A549 (cell line): ENCODE measurements around the gene IL5RA. TPM values are rescaled to one million over a fixed set of nuclear protein-coding genes. Genes with fewer than 3 reads are reported as not detected.

ENCODE experiments used
- ATAC-seq, 2 experiments: fragments of 200-7000 bp in 1 of 2; fragments of >200 bp in 1 of 2; cut with Nextera tagmentation in 1 of 2; cut with Tn5 transposase in 1 of 2; 3 replicates each; pipeline versions ENCODE4 v1.8.0 to v1.9.1; 2018 to 2020; ENCODE audit warnings: mild to moderate bottlenecking in 1 of 2, moderate library complexity in 1 of 2
- CTCF ChIA-PET: fragments of 300-600 bp; sonication (Branson Sonifier 250); formaldehyde crosslinking; extraction: SDS; loops from one replicate; lab custom pipeline; 2021; ENCODE audit warnings: antibody characterized with exemption, inconsistent platforms; lab: Yijun Ruan, JAX
- POLR2A ChIA-PET: fragments of 350-600 bp; formaldehyde crosslinking; extraction: SDS; loops from one replicate; lab custom pipeline; 2021; ENCODE audit warnings: antibody characterized with exemption, inconsistent platforms; lab: Yijun Ruan, JAX
- DNase-seq, 2 experiments: peaks; one replicate each; pipeline versions ENCODE4 v3.0.0 to v3.0.0-alpha.2; 2011 to 2016; ENCODE audit warnings: low read depth in 1 of 2, low spot score in 1 of 2
- FAIRE-seq: peaks from 2 replicates; lab custom pipeline; 2011; peaks lifted over from hg19 to GRCh38; lab: Jason Lieb, UNC
- H3K27ac ChIP-seq, 2 experiments: fragments of >200 bp; sonication (Bioruptor Twin); formaldehyde crosslinking; 3 replicates each; pipeline ENCODE4 v1.5.1; 2016 to 2017
- H3K4me1 ChIP-seq: fragments of >200 bp; sonication (Bioruptor Twin); formaldehyde crosslinking; 3 replicates; pipeline ENCODE4 v1.6.1; 2016
- H3K4me2 ChIP-seq: fragments of >200 bp; sonication (Bioruptor Twin); formaldehyde crosslinking; 3 replicates; pipeline ENCODE4 v1.6.1; 2016
- H3K4me3 ChIP-seq: fragments of >200 bp; sonication (Bioruptor Twin); formaldehyde crosslinking; 3 replicates; pipeline ENCODE4 v1.5.1; 2016
- H3K9me3 ChIP-seq: fragments of >200 bp; sonication (Bioruptor Twin); formaldehyde crosslinking; 3 replicates; pipeline ENCODE4 v1.6.1; 2016
- BCL3 ChIP-seq: fragments of >200 bp; sonication (Bioruptor Twin); formaldehyde crosslinking; IDR thresholded peaks from 3 replicates; pipeline ENCODE4 v1.6.1; 2016
- CEBPB ChIP-seq, 2 experiments: fragments of >200 bp in 1 of 2; sonication (Bioruptor Twin) in 1 of 2; formaldehyde crosslinking in 1 of 2; IDR thresholded peaks; 2 replicates each; pipeline ENCODE4 v1.6.1; 2012 to 2016
- EHF ChIP-seq: fragments of 250-450 bp; sonication (Bioruptor Pico); IDR thresholded peaks from 2 replicates; pipeline ENCODE4 v1.5.0; 2020; ENCODE audit warnings: mild to moderate bottlenecking
- ESRRA ChIP-seq: fragments of 150-350 bp; IDR thresholded peaks from 2 replicates; pipeline ENCODE4 v1.6.1; 2014; ENCODE audit warnings: mild to moderate bottlenecking, low read length, borderline replicate concordance
- FOXS1 ChIP-seq: fragments of 250-450 bp; sonication (Bioruptor Pico); IDR thresholded peaks from 2 replicates; pipeline ENCODE4 v1.5.0; 2020; ENCODE audit warnings: mild to moderate bottlenecking, moderate library complexity
- GATA3 ChIP-seq: IDR thresholded peaks from 2 replicates; pipeline ENCODE4 v1.6.1; 2012; ENCODE audit warnings: borderline replicate concordance
- HEYL ChIP-seq: fragments of 250-450 bp; sonication (Bioruptor Pico); IDR thresholded peaks from 2 replicates; pipeline ENCODE4 v1.8.0; 2021; ENCODE audit warnings: mild to moderate bottlenecking, moderate library complexity
- HMGXB4 ChIP-seq: fragments of 250-450 bp; sonication (Bioruptor Pico); IDR thresholded peaks from 2 replicates; pipeline ENCODE4 v1.5.0; 2021; ENCODE audit warnings: mild to moderate bottlenecking, moderate library complexity, borderline replicate concordance
- JUN ChIP-seq, 2 experiments: fragments of >200 bp; sonication (Bioruptor Twin); formaldehyde crosslinking; IDR thresholded peaks; 2 replicates in 1 of 2; 3 replicates in 1 of 2; pipeline ENCODE4 v1.6.1; 2016 to 2017
- JUNB ChIP-seq: fragments of >200 bp; sonication (Bioruptor Twin); formaldehyde crosslinking; IDR thresholded peaks from 2 replicates; pipeline ENCODE4 v1.6.1; 2016
- NR3C1 ChIP-seq: fragments of >200 bp; sonication (Bioruptor Twin); formaldehyde crosslinking; IDR thresholded peaks from 3 replicates; pipeline ENCODE4 v1.6.1; 2017
- POLR2A ChIP-seq: IDR thresholded peaks from 2 replicates; pipeline ENCODE4 v1.6.1; 2012; ENCODE audit warnings: mild to moderate bottlenecking, low read length
- POLR2AphosphoS2 ChIP-seq: conservative IDR thresholded peaks from 2 replicates; pipeline ENCODE4 v1.6.1; 2012; ENCODE audit warnings: low read length, improper control_type of control experiment, inconsistent platforms
- RNF2 ChIP-seq: fragments of 200-600 bp; sonication (generic); IDR thresholded peaks from 2 replicates; pipeline ENCODE4 v1.6.1; 2016; ENCODE audit warnings: low read depth, mild to moderate bottlenecking, antibody characterized with exemption, moderate library complexity, borderline replicate concordance
- ZFP36 ChIP-seq: fragments of 450-650 bp; IDR thresholded peaks from 2 replicates; pipeline ENCODE4 v1.6.1; 2014; ENCODE audit warnings: borderline replicate concordance; ENCODE audit not compliant: partially characterized antibody
- ZSCAN20 ChIP-seq: fragments of 250-450 bp; sonication (Bioruptor Pico); IDR thresholded peaks from 2 replicates; pipeline ENCODE4 v1.8.0; 2022; ENCODE audit warnings: mild to moderate bottlenecking, moderate library complexity
- WGBS: methylation state at CpG from one replicate; pipeline ENCODE4 v1.1.6; 2017; ENCODE audit errors: missing lambda C conversion rate; 5-methylcytosine and 5-hydroxymethylcytosine counted together
- polyA plus RNA-seq, 4 experiments: library from polyadenylated mRNA; depleted of rRNA in 3 of 4; stranded (reverse); fragments of >200 nt; fragmentation: RNase III in 1 of 4; extraction: RNeasy Plus Mini Kit Qiagen cat#74134 plus additional on column Dnase treatment in 1 of 4; gene quantifications; 2 replicates in 3 of 4; 3 replicates in 1 of 4; pipeline ENCODE4 v1.2.3, GENCODE V29; 2011 to 2017
- TF ChIP-seq, protein P1 (sequence below): fragments of 200-600 bp; sonication (generic); IDR thresholded peaks from 2 replicates; pipeline ENCODE4 v1.6.1; 2016; ENCODE audit warnings: antibody characterized with exemption, mild to moderate bottlenecking, moderate library complexity
- TF ChIP-seq, protein P2 (sequence below): fragments of >200 bp; sonication (Bioruptor Twin); formaldehyde crosslinking; IDR thresholded peaks from 2 replicates; pipeline ENCODE4 v1.6.1; 2016
- TF ChIP-seq, protein P3 (sequence below): fragments of 250-450 bp; sonication (Bioruptor Pico); IDR thresholded peaks from 2 replicates; pipeline ENCODE4 v1.5.0; 2020; ENCODE audit warnings: low read depth, mild to moderate bottlenecking, moderate library complexity

The IL5RA gene
- polyA plus RNA-seq, 2 of the 4 experiments (the other 2 are of a cell fraction) = not detected

GRCh38 chr3:3110749-3111361 lies 681 bp upstream of the IL5RA start:
- FAIRE-seq (no peak), DNase-seq (no peak), ATAC-seq (peak; percentile 39 to 43; a peak in 2 of 6 replicates)
- Histone ChIP-seq H3K27ac (no peak overlapping the region), H3K4me1 (no peaks in the 10 kb centered on the region), H3K9me3 (no peaks in the 10 kb centered on the region; the same call in 2 of the 3 replicates), H3K4me2 (no peak overlapping the region), H3K4me3 (no peak overlapping the region)
- POLR2A ChIA-PET = no interaction called here
- TF ChIP-seq JUNB (no peak), GATA3 (no peak), BCL3 (no peak), HMGXB4 (CRISPR knock-in tag) (no peak), EHF (no peak), FOXS1 (CRISPR knock-in tag) (no peak), POLR2AphosphoS2 (no peak), POLR2A (no peak), ESRRA (no peak), NR3C1 (no peak), ZFP36 (no peak), ZSCAN20 (no peak)
- TF ChIP-seq, protein P1, sequence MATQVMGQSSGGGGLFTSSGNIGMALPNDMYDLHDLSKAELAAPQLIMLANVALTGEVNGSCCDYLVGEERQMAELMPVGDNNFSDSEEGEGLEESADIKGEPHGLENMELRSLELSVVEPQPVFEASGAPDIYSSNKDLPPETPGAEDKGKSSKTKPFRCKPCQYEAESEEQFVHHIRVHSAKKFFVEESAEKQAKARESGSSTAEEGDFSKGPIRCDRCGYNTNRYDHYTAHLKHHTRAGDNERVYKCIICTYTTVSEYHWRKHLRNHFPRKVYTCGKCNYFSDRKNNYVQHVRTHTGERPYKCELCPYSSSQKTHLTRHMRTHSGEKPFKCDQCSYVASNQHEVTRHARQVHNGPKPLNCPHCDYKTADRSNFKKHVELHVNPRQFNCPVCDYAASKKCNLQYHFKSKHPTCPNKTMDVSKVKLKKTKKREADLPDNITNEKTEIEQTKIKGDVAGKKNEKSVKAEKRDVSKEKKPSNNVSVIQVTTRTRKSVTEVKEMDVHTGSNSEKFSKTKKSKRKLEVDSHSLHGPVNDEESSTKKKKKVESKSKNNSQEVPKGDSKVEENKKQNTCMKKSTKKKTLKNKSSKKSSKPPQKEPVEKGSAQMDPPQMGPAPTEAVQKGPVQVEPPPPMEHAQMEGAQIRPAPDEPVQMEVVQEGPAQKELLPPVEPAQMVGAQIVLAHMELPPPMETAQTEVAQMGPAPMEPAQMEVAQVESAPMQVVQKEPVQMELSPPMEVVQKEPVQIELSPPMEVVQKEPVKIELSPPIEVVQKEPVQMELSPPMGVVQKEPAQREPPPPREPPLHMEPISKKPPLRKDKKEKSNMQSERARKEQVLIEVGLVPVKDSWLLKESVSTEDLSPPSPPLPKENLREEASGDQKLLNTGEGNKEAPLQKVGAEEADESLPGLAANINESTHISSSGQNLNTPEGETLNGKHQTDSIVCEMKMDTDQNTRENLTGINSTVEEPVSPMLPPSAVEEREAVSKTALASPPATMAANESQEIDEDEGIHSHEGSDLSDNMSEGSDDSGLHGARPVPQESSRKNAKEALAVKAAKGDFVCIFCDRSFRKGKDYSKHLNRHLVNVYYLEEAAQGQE = no peak
- TF ChIP-seq, protein P2, sequence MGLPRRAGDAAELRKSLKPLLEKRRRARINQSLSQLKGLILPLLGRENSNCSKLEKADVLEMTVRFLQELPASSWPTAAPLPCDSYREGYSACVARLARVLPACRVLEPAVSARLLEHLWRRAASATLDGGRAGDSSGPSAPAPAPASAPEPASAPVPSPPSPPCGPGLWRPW = no peak
- TF ChIP-seq, protein P3, sequence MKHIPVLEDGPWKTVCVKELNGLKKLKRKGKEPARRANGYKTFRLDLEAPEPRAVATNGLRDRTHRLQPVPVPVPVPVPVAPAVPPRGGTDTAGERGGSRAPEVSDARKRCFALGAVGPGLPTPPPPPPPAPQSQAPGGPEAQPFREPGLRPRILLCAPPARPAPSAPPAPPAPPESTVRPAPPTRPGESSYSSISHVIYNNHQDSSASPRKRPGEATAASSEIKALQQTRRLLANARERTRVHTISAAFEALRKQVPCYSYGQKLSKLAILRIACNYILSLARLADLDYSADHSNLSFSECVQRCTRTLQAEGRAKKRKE (CRISPR knock-in tag) = no peak
- 36% methylated on average over 7 of the region's 7 CpGs for WGBS
- CTCF ChIA-PET = no interaction called here

DNA sequence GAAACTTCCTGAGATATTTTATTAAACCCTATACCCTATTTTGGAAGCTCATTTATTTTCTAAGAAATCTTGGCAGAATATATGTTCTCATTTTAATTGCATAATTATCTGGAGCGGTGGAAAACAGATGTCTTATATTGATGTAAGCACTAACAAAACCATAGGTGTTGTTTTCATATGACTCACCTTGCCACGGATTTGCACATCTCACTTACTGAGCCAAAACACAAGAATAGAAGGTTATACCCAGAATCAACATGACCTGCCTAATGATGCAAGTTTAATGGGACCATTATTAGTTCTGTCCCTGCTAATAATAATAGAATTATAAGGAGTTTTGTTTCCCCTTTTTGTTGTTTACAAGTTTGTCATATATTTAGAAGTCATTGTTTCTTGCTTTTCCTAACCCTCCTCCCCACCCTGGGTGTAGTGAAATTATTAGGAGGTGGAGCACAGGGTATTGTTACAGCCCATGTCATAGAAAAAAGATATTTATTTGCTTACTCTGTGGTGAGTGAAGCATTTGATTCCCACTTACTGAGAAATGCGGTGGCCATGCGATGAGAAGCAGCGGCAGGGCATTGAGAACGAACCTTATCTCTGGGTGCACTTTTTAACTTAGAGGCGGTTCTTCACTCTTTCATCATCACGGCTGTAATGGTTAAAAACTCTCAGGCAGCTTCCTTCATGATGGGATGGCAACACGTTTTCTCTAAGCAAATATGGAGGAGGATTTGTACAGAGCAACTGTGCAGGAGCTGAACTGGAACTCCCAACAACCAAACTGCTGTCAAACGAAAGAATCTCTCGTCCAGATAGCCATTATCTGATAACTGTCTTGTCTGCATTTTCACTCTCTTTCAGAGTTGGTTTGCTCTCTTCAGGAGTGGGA lies 521 bp downstream of the IL5RA start:
- ChIA-PET CTCF (no interaction called here), POLR2A (no interaction called here)
- no peak for DNase-seq
- WGBS = 27% methylated on average over 11 of the region's 11 CpGs
- no peak overlapping the region for H3K4me3 ChIP-seq
- peak in 1 of 2 experiments; percentile 35; a peak in 3 of 6 replicates for ATAC-seq
- no peak for FAIRE-seq
- H3K4me2 ChIP-seq = peak overlapping the region; percentile 14; the same call in 1 of the 3 replicates
- no peaks in the 10 kb centered on the region for H3K4me1 ChIP-seq
- H3K27ac ChIP-seq = no peak overlapping the region
- H3K9me3 ChIP-seq = no peaks in the 10 kb centered on the region; the same call in 2 of the 3 replicates
- TF ChIP-seq CEBPB (IDR thresholded peaks at IDR 0.05) (no peak), RNF2 (peak; percentile 39; the same call in 1 of the 2 replicates), JUN (IDR thresholded peaks at IDR 0.05) (no peak), HEYL (no peak)
